H1 (cell line): ENCODE results near the gene ARHGAP12. TPM values are rescaled to one million over a fixed set of nuclear protein-coding genes. Genes with fewer than 3 reads are reported as not detected.

ENCODE experiments used
- CTCF ChIA-PET: fragments of 300-600 bp; sonication (Branson Sonifier 250); formaldehyde crosslinking; loops from one replicate; lab custom pipeline; 2021; ENCODE audit not compliant: partially characterized antibody; lab: Charles Lee
- POLR2A ChIA-PET: fragments of 300-600 bp; sonication (Branson Sonifier 250); formaldehyde crosslinking; loops from one replicate; lab custom pipeline; 2021; ENCODE audit warnings: inconsistent platforms; ENCODE audit not compliant: partially characterized antibody; lab: Charles Lee
- DNase-seq, 2 experiments: peaks; one replicate each; pipeline versions ENCODE4 v3.0.0 to v3.0.0-alpha.2; 2010 to 2022; ENCODE audit warnings: low spot score in 2 of 2, low read depth in 1 of 2, mixed read lengths in 1 of 2
- FAIRE-seq: peaks from 2 replicates; lab custom pipeline; 2011; peaks lifted over from hg19 to GRCh38; lab: Jason Lieb, UNC
- H2AFZ ChIP-seq: 2 replicates; pipeline ENCODE4 v1.8.1; 2012; ENCODE audit warnings: low read length, inconsistent platforms
- H2AK5ac ChIP-seq: 2 replicates; pipeline ENCODE4 v1.6.1; 2013; ENCODE audit warnings: low read depth, low read length
- H2BK120ac ChIP-seq: replicated peaks from 2 replicates; pipeline ENCODE3; 2013; ENCODE audit warnings: low read depth, low read length, inconsistent platforms
- H2BK12ac ChIP-seq: 2 replicates; pipeline ENCODE4 v1.6.1; 2013; ENCODE audit warnings: low read depth, low read length
- H2BK15ac ChIP-seq: 2 replicates; pipeline ENCODE4 v1.6.1; 2013; ENCODE audit warnings: low read length
- H2BK20ac ChIP-seq: 2 replicates; pipeline ENCODE4 v1.6.1; 2013; ENCODE audit warnings: low read length
- H2BK5ac ChIP-seq: 2 replicates; pipeline ENCODE4 v1.6.1; 2013; ENCODE audit warnings: low read depth, low read length
- H3K14ac ChIP-seq: 2 replicates; pipeline ENCODE4 v1.6.1; 2013; ENCODE audit warnings: inconsistent platforms; ENCODE audit not compliant: insufficient read length
- H3K18ac ChIP-seq: 2 replicates; pipeline ENCODE4 v1.6.1; 2013; ENCODE audit warnings: low read length; ENCODE audit errors: extremely low read depth
- H3K23ac ChIP-seq: 2 replicates; pipeline ENCODE4 v1.6.1; 2013; ENCODE audit warnings: inconsistent platforms; ENCODE audit not compliant: insufficient read length
- H3K23me2 ChIP-seq: 2 replicates; pipeline ENCODE4 v1.6.1; 2013; ENCODE audit warnings: low read depth, low read length
- H3K27ac ChIP-seq: 2 replicates; pipeline ENCODE4 v1.6.1; 2011; ENCODE audit warnings: low read depth, low read length, inconsistent platforms
- H3K27me3 ChIP-seq, 4 experiments: replicated peaks in 1 of 4; 1 replicate in 1 of 4; 2 replicates in 3 of 4; pipeline versions ENCODE4 v1.6.1 to v1.8.1; 2011 to 2013; ENCODE audit warnings: low read length in 3 of 4, mild to moderate bottlenecking in 3 of 4, inconsistent platforms in 2 of 4, mixed read lengths in 2 of 4, moderate library complexity in 1 of 4; ENCODE audit not compliant: control insufficient read depth in 3 of 4, insufficient read depth in 3 of 4; ENCODE audit errors: extremely low read depth in 1 of 4
- H3K36me3 ChIP-seq, 4 experiments: 2 replicates each; pipeline versions ENCODE4 v1.6.1 to v1.8.1; 2011 to 2013; ENCODE audit warnings: mild to moderate bottlenecking in 4 of 4, low read length in 3 of 4, moderate library complexity in 2 of 4, control low read depth in 1 of 4, inconsistent platforms in 1 of 4; ENCODE audit not compliant: insufficient read depth in 4 of 4, control insufficient read depth in 2 of 4
- H3K4ac ChIP-seq: replicated peaks from 2 replicates; pipeline ENCODE3; 2013; ENCODE audit warnings: low read length, low read depth, mixed read lengths, inconsistent platforms; ENCODE audit not compliant: insufficient read length
- H3K4me1 ChIP-seq, 4 experiments: replicated peaks in 1 of 4; 1 replicate in 1 of 4; 2 replicates in 3 of 4; pipeline versions ENCODE4 v1.6.1 to v1.8.1; 2011 to 2013; ENCODE audit warnings: low read length in 3 of 4, inconsistent platforms in 2 of 4, mixed read lengths in 1 of 4; ENCODE audit not compliant: insufficient read depth in 4 of 4, control insufficient read depth in 3 of 4
- H3K4me2 ChIP-seq, 2 experiments: 2 replicates each; pipeline versions ENCODE4 v1.6.1 to v1.8.1; 2011 to 2013; ENCODE audit warnings: low read depth in 2 of 2, low read length in 2 of 2, control low read depth in 1 of 2, inconsistent platforms in 1 of 2, mild to moderate bottlenecking in 1 of 2; ENCODE audit not compliant: insufficient read depth in 1 of 2
- H3K4me3 ChIP-seq, 4 experiments: fragments of 200-600, 300-600 bp in 1 of 4; sonication (generic), shearing (Covaris generic), sonication (Bioruptor Twin) in 1 of 4; 2 replicates each; pipeline versions ENCODE4 v1.5.1 to v1.8.1; 2011 to 2016; ENCODE audit warnings: low read length in 4 of 4, low read depth in 3 of 4, control low read depth in 2 of 4, inconsistent platforms in 2 of 4, mild to moderate bottlenecking in 2 of 4, mixed read lengths in 1 of 4, moderate library complexity in 1 of 4; ENCODE audit not compliant: insufficient read depth in 2 of 4; ENCODE audit errors: extremely low read depth in 1 of 4
- H3K56ac ChIP-seq: replicated peaks from 2 replicates; pipeline ENCODE3; 2013; ENCODE audit warnings: low read depth, mild to moderate bottlenecking, mixed read lengths, low read length, inconsistent platforms; ENCODE audit not compliant: insufficient read length
- H3K79me1 ChIP-seq: 2 replicates; pipeline ENCODE4 v1.6.1; 2013; ENCODE audit warnings: low read depth, low read length, control low read depth
- H3K79me2 ChIP-seq, 2 experiments: 2 replicates each; pipeline versions ENCODE4 v1.6.1 to v1.8.1; 2012 to 2013; ENCODE audit warnings: low read length in 2 of 2, mild to moderate bottlenecking in 2 of 2, inconsistent platforms in 1 of 2; ENCODE audit not compliant: insufficient read depth in 2 of 2, control insufficient read depth in 1 of 2
- H3K9ac ChIP-seq, 4 experiments: replicated peaks in 1 of 4; 1 replicate in 1 of 4; 2 replicates in 3 of 4; pipeline versions ENCODE4 v1.6.1 to v1.8.1; 2011 to 2013; ENCODE audit warnings: low read depth in 3 of 4, low read length in 3 of 4, control low read depth in 2 of 4, mild to moderate bottlenecking in 2 of 4, moderate library complexity in 2 of 4, inconsistent platforms in 1 of 4; ENCODE audit errors: extremely low read depth in 1 of 4
- H3K9me3 ChIP-seq, 2 experiments: 2 replicates each; pipeline versions ENCODE4 v1.6.1 to v1.8.1; 2012 to 2013; ENCODE audit warnings: mild to moderate bottlenecking in 2 of 2, moderate library complexity in 2 of 2, control low read depth in 1 of 2, inconsistent platforms in 1 of 2, low read depth in 1 of 2, low read length in 1 of 2, mixed read lengths in 1 of 2; ENCODE audit not compliant: insufficient read depth in 2 of 2
- H4K20me1 ChIP-seq, 2 experiments: replicated peaks in 1 of 2; 2 replicates each; pipeline versions ENCODE3 to v1.8.1; 2011 to 2013; ENCODE audit warnings: inconsistent platforms in 2 of 2, low read length in 2 of 2, mild to moderate bottlenecking in 1 of 2; ENCODE audit not compliant: insufficient read depth in 2 of 2, control insufficient read depth in 1 of 2
- H4K5ac ChIP-seq: 2 replicates; pipeline ENCODE4 v1.6.1; 2013; ENCODE audit warnings: low read length, low read depth, mixed read lengths, inconsistent platforms; ENCODE audit not compliant: insufficient read length
- H4K8ac ChIP-seq: 2 replicates; pipeline ENCODE4 v1.8.0; 2013; ENCODE audit warnings: mild to moderate bottlenecking, moderate library complexity, low read length, inconsistent platforms; ENCODE audit not compliant: insufficient read depth; ENCODE audit errors: extremely low read depth
- H4K91ac ChIP-seq: replicated peaks from 2 replicates; pipeline ENCODE3; 2013; ENCODE audit warnings: low read length, mixed read lengths, inconsistent platforms; ENCODE audit not compliant: insufficient read length
- ASH2L ChIP-seq: fragments of 200-600, 300-600 bp; sonication (generic); IDR thresholded peaks from one replicate; pipeline ENCODE4 v1.7.1; 2017; ENCODE audit warnings: low read length
- CBX5 ChIP-seq: fragments of 300-800, 300-1000 bp; sonication (generic); IDR thresholded peaks from 2 replicates; pipeline ENCODE4 v1.7.1; 2016; ENCODE audit warnings: antibody characterized with exemption, low read length, low read depth
- CEBPB ChIP-seq: IDR thresholded peaks from 2 replicates; pipeline ENCODE4 v1.6.1; 2012; ENCODE audit warnings: low read depth, low read length
- CHD1 ChIP-seq: IDR thresholded peaks from 2 replicates; pipeline ENCODE4 v1.6.1; 2012; ENCODE audit warnings: low read depth, low read length, improper control_type of control experiment
- E2F6 ChIP-seq: IDR thresholded peaks from 2 replicates; pipeline ENCODE4 v1.6.1; 2012; ENCODE audit warnings: inconsistent platforms
- EGR1 ChIP-seq: IDR thresholded peaks from 2 replicates; pipeline ENCODE4 v1.6.1; 2011; ENCODE audit warnings: low read depth, low read length, borderline replicate concordance
- EP300 ChIP-seq, 2 experiments: IDR thresholded peaks; 1 replicate in 1 of 2; 2 replicates in 1 of 2; pipeline ENCODE4 v1.6.1; 2011 to 2012; ENCODE audit warnings: low read depth in 2 of 2, low read length in 2 of 2, mild to moderate bottlenecking in 2 of 2, borderline replicate concordance in 1 of 2, inconsistent platforms in 1 of 2, moderate library complexity in 1 of 2
- HDAC2 ChIP-seq, 2 experiments: fragments of 300-600 bp in 1 of 2; sonication (generic) in 1 of 2; IDR thresholded peaks; 2 replicates each; pipeline ENCODE4 v1.6.1; 2011 to 2012; ENCODE audit warnings: low read depth in 2 of 2, low read length in 2 of 2, mild to moderate bottlenecking in 2 of 2, moderate library complexity in 2 of 2, borderline replicate concordance in 1 of 2, inconsistent platforms in 1 of 2
- JUN ChIP-seq: IDR thresholded peaks from 2 replicates; pipeline ENCODE4 v1.6.1; 2011; ENCODE audit warnings: low read depth, mild to moderate bottlenecking, improper control_type of control experiment, low read length
- TEAD4 ChIP-seq: IDR thresholded peaks from 2 replicates; pipeline ENCODE4 v1.6.1; 2012; ENCODE audit warnings: low read depth, low read length, inconsistent platforms, mixed read lengths
- WGBS, 2 experiments: shearing (Covaris generic) in 1 of 2; methylation state at CpG; one replicate each; pipeline versions ENCODE4 v1.1.6 to v1.1.7; 2013 to 2015; ENCODE audit warnings: low lambda C conversion rate in 2 of 2, mixed read lengths in 2 of 2, inconsistent platforms in 1 of 2, low coverage in 1 of 2, missing lambda C conversion rate in 1 of 2; ENCODE audit not compliant: insufficient replicate concordance in 2 of 2, insufficient coverage in 1 of 2, insufficient read length in 1 of 2; ENCODE audit errors: extremely low coverage in 1 of 2, missing lambda C conversion rate in 1 of 2; 5-methylcytosine and 5-hydroxymethylcytosine counted together
- polyA plus RNA-seq, 7 experiments: library from polyadenylated mRNA; depleted of rRNA in 3 of 7; stranded (reverse) in 5 of 7; unstranded in 2 of 7; fragments of >200 nt in 5 of 7; fragments of 200-250 nt in 2 of 7; gene quantifications; 1 replicate in 5 of 7; 2 replicates in 1 of 7; 4 replicates in 1 of 7; pipeline versions ENCODE4 v1.2.1 to v1.2.3, GENCODE V29; 2011 to 2013; ENCODE audit warnings: missing spikeins in 2 of 7, mixed read lengths in 2 of 7
- total RNA-seq: library from RNA; stranded (reverse); fragmentation: NEBNext Ultra II Directional; extraction: Animal tissue kit (Norgen Biotek cat#: 25700); gene quantifications from 2 replicates; pipeline ENCODE4 v1.2.1, GENCODE V29; 2021
- TF ChIP-seq, protein P1 (sequence below), 3 experiments: IDR thresholded peaks; 1 replicate in 2 of 3; 2 replicates in 1 of 3; pipeline versions ENCODE4 v1.5.1 to v1.6.1; 2011; ENCODE audit warnings: low read length in 3 of 3, mild to moderate bottlenecking in 3 of 3, inconsistent platforms in 2 of 3, low read depth in 1 of 3, moderate library complexity in 1 of 3; ENCODE audit not compliant: insufficient read depth in 1 of 3; ENCODE audit errors: control extremely low read depth in 1 of 3

The ARHGAP12 gene
- total and polyA plus RNA-seq, 2 of the 8 experiments (the other 6 are each of a cell fraction or from before 2014, with no cell fraction given) = 10.1 to 39.0 TPM

DNA sequence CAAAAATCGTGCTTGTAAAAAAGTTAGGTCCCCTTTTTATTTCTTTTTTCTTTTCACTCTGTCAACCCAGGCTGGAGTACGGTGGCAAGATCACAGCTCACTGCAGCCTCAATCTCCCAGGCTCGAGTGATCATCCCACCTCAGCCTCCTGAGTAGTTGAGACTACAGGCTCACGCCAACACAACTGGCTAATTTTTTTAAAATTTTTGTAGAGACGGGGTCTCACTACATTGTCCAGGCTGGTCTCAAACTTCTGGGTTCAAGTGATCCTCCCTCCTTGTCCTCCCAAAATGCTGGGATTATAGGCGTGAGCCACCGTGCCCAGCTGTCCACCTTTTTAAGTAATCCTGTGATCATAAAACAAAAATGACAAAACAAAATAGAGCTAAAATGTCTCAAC lies 19.4 kb upstream of the ARHGAP12 start:
- no peak for FAIRE-seq
- no peak overlapping the region for H2BK15ac ChIP-seq
- no peak overlapping the region for H3K18ac ChIP-seq
- no peaks in the 10 kb centered on the region for H3K79me1 ChIP-seq
- no peak overlapping the region for H3K23ac ChIP-seq
- no peaks in the 10 kb centered on the region for H3K9me3 ChIP-seq
- no peak overlapping the region for H2BK20ac ChIP-seq
- TF ChIP-seq EGR1 (no peak), TEAD4 (no peak), CHD1 (no peak), CBX5 (no peak), EP300 (IDR thresholded peaks at IDR 0.05; ENCODE audit: borderline replicate concordance in 1 of 2, low read depth in 2 of 2, low read length in 2 of 2) (no peak), CEBPB (no peak), E2F6 (no peak), JUN (no peak), HDAC2 (IDR thresholded peaks at IDR 0.05; ENCODE audit: borderline replicate concordance in 1 of 2, low read depth in 2 of 2, low read length in 2 of 2) (no peak), ASH2L (no peak)
- TF ChIP-seq, protein P1, sequence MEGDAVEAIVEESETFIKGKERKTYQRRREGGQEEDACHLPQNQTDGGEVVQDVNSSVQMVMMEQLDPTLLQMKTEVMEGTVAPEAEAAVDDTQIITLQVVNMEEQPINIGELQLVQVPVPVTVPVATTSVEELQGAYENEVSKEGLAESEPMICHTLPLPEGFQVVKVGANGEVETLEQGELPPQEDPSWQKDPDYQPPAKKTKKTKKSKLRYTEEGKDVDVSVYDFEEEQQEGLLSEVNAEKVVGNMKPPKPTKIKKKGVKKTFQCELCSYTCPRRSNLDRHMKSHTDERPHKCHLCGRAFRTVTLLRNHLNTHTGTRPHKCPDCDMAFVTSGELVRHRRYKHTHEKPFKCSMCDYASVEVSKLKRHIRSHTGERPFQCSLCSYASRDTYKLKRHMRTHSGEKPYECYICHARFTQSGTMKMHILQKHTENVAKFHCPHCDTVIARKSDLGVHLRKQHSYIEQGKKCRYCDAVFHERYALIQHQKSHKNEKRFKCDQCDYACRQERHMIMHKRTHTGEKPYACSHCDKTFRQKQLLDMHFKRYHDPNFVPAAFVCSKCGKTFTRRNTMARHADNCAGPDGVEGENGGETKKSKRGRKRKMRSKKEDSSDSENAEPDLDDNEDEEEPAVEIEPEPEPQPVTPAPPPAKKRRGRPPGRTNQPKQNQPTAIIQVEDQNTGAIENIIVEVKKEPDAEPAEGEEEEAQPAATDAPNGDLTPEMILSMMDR (IDR thresholded peaks at IDR 0.05; ENCODE audit: control extremely low read depth in 1 of 3, insufficient read depth in 1 of 3, low read depth in 1 of 3, low read length in 3 of 3) = no peak
- no peak overlapping the region for H4K91ac ChIP-seq
- no peaks in the 10 kb centered on the region for H3K27me3 ChIP-seq
- ChIA-PET CTCF (interaction anchor here (0.6 to 1.3 kb wide), 2 partner anchors 153 to 263 kb away, joined by 3 to 4 read pairs; no protein-coding TSS in a partner anchor), POLR2A (interaction anchor here (1.1 kb wide), 1 partner anchor 19 kb away, joined by 3 read pairs; no protein-coding TSS in a partner anchor)
- H3K4me3 ChIP-seq = no peak overlapping the region
- H3K14ac ChIP-seq = no peak overlapping the region
- no peaks in the 10 kb centered on the region for H3K23me2 ChIP-seq
- WGBS, 2 experiments = 93% methylated on average over 7 of the region's 7 CpGs; no CpG with 5 or more reads in 1 of the 2 experiments
- no peak overlapping the region for H3K27ac ChIP-seq
- H4K5ac ChIP-seq = no peak overlapping the region
- H3K9ac ChIP-seq = no peak overlapping the region
- H2AK5ac ChIP-seq = no peak overlapping the region
- H2BK5ac ChIP-seq = no peak overlapping the region
- DNase-seq = no peak
- no peak overlapping the region for H3K4ac ChIP-seq
- H4K20me1 ChIP-seq = no peaks in the 10 kb centered on the region
- no peaks in the 10 kb centered on the region for H3K79me2 ChIP-seq
- no peaks in the 10 kb centered on the region for H3K36me3 ChIP-seq
- no peak overlapping the region for H2AFZ ChIP-seq
- no peak overlapping the region for H3K4me2 ChIP-seq
- H2BK120ac ChIP-seq = no peak overlapping the region
- no peak overlapping the region for H3K56ac ChIP-seq
- H3K4me1 ChIP-seq = no peaks in the 10 kb centered on the region; a peak in 1 of 7 replicates
- H2BK12ac ChIP-seq = no peak overlapping the region
- no peak overlapping the region for H4K8ac ChIP-seq
